Peyer's patch (tissue), 4 donors: ENCODE measurements around the gene CHRNB2. TPM values are rescaled to one million over a fixed set of nuclear protein-coding genes. Genes with fewer than 3 reads are reported as not detected.

ENCODE experiments used
- DNase-seq, 3 donors: peaks; one replicate each; pipeline ENCODE4 v3.0.0-alpha.2; 2017 to 2019
- H3K27ac ChIP-seq, 4 donors: fragments of 200-600 bp; sonication (generic); one replicate each; pipeline ENCODE4 v1.5.1; 2016 to 2019
- H3K27me3 ChIP-seq, 2 donors: fragments of 200-600 bp; sonication (generic); one replicate each; pipeline ENCODE4 v1.5.1; 2019
- H3K36me3 ChIP-seq, 3 donors: fragments of 200-600 bp; sonication (generic); one replicate each; pipeline ENCODE4 v1.5.1; 2016 to 2019
- H3K4me1 ChIP-seq, 4 donors: fragments of 200-600 bp; sonication (generic); one replicate each; pipeline ENCODE4 v1.5.1; 2016 to 2019
- H3K4me3 ChIP-seq, 4 donors: fragments of 200-600 bp; sonication (generic); 1 replicate in 3 of 4; 2 replicates in 1 of 4; pipeline ENCODE4 v1.5.1; 2016 to 2019; ENCODE audit warnings: mild to moderate bottlenecking in 1 of 4
- H3K9me3 ChIP-seq, 4 donors: fragments of 200-600 bp; sonication (generic); one replicate each; pipeline ENCODE4 v1.5.1; 2016 to 2019; ENCODE audit warnings: mild to moderate bottlenecking in 1 of 4
- POLR2A ChIP-seq, 2 donors: fragments of 450-650 bp; IDR thresholded peaks; one replicate each; pipeline ENCODE4 v1.5.1; 2017; ENCODE audit warnings: antibody characterized with exemption in 2 of 2, mild to moderate bottlenecking in 2 of 2, moderate library complexity in 2 of 2
- total RNA-seq, 4 donors: library from RNA; depleted of rRNA; stranded (reverse); fragments of >200 nt; gene quantifications; one replicate each; pipeline ENCODE4 v1.1.0, GENCODE V29; 2016
- TF ChIP-seq, protein P1 (sequence below), 6 experiments: fragments of 450-650 bp in 4 of 6; fragments of 200-600 bp in 2 of 6; sonication (generic) in 1 of 6; IDR thresholded peaks; one replicate each; pipeline ENCODE4 v1.5.1; 2017 to 2019; ENCODE audit warnings: antibody characterized with exemption in 6 of 6, mild to moderate bottlenecking in 3 of 6, moderate library complexity in 1 of 6

The CHRNB2 gene
- total RNA-seq, 4 donors from 2014 or later: 0.27 to 0.53 (median 0.47) TPM; not detected in 1

DNA sequence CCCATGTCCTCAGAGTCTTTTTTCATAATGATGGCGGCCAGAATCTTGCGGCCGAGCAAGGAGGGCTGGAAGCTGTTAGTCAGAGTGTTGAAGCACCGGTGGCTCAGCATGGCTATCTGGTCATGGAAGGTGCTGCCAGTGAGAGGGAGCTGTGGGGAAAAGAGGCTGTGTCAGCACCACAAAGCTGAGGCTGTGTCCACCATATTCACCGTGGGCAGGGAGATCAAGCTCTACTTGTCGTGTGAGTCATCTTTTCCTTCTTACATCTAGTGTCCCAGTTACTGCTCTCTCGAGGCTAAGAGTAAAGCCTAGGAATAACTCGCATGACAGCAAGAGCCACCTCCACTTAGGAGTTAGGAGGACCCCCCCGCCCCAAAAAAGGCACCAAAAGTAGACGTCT, 22.2 kb downstream of the CHRNB2 start:
- no peak overlapping the region for H3K4me3 ChIP-seq
- H3K36me3 ChIP-seq: peaks cover 0 to 98% (median 3%) of the 10 kb centered on the region in 3 donors
- no peak for DNase-seq
- no peak for TF ChIP-seq POLR2A (IDR thresholded peaks at IDR 0.05)
- TF ChIP-seq, protein P1, sequence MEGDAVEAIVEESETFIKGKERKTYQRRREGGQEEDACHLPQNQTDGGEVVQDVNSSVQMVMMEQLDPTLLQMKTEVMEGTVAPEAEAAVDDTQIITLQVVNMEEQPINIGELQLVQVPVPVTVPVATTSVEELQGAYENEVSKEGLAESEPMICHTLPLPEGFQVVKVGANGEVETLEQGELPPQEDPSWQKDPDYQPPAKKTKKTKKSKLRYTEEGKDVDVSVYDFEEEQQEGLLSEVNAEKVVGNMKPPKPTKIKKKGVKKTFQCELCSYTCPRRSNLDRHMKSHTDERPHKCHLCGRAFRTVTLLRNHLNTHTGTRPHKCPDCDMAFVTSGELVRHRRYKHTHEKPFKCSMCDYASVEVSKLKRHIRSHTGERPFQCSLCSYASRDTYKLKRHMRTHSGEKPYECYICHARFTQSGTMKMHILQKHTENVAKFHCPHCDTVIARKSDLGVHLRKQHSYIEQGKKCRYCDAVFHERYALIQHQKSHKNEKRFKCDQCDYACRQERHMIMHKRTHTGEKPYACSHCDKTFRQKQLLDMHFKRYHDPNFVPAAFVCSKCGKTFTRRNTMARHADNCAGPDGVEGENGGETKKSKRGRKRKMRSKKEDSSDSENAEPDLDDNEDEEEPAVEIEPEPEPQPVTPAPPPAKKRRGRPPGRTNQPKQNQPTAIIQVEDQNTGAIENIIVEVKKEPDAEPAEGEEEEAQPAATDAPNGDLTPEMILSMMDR (IDR thresholded peaks at IDR 0.05): no peak
- no peaks in the 10 kb centered on the region for H3K4me1 ChIP-seq
- H3K9me3 ChIP-seq: no peaks in the 10 kb centered on the region
- no peak overlapping the region for H3K27ac ChIP-seq
- no peaks in the 10 kb centered on the region for H3K27me3 ChIP-seq

DNA sequence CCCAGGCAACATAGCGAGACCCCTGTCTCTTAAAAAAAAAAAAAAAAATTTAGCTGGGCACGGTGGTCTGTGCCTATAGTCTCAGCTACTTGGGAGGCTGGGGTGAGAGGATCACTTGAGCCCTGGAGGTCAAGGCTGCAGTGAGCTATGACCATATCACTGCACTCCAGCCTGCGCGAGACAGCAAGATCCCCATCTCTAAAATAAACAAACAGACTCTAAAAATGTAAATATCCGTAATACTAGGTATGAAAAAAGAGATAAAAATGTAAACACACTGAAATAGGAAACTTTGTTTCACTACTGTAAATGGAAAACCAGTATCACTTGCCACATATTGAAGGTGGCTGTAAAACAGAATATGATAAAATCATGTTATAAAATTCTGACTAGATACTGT, 23.2 kb downstream of the CHRNB2 start:
- no peaks in the 10 kb centered on the region for H3K4me1 ChIP-seq
- no peaks in the 10 kb centered on the region for H3K9me3 ChIP-seq
- peaks cover 0 to 98% (median 3%) of the 10 kb centered on the region in 3 donors for H3K36me3 ChIP-seq
- no peak overlapping the region for H3K27ac ChIP-seq
- DNase-seq: no peak
- no peak overlapping the region for H3K4me3 ChIP-seq
- no peaks in the 10 kb centered on the region for H3K27me3 ChIP-seq
- TF ChIP-seq, protein P1 (IDR thresholded peaks at IDR 0.05): no peak
- no peak for TF ChIP-seq POLR2A (IDR thresholded peaks at IDR 0.05)

DNA sequence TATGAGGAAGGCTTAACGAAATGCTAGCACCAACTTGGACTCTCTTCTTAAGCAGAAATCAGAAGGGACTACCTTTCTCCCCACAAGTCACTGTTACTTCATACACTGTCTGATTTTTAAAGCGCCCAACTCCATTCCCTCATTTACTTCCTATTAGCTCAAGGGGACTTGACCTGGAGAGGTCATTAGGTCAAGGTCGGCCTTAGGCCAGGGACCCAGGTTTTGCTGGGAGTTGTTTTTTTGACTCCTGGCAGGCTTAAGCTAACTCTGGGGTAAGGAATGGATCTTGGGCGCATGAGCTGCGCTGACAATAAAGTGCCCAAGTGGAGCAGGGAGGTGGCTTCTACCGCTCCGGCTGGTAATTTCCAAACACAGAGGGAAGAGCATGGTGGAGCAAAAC, 23.6 kb downstream of the CHRNB2 start:
- TF ChIP-seq POLR2A (IDR thresholded peaks at IDR 0.05): no peak
- TF ChIP-seq, protein P1 (IDR thresholded peaks at IDR 0.05): no peak
- H3K36me3 ChIP-seq: peaks cover 0 to 98% (median 3%) of the 10 kb centered on the region in 3 donors
- no peak for DNase-seq

DNA sequence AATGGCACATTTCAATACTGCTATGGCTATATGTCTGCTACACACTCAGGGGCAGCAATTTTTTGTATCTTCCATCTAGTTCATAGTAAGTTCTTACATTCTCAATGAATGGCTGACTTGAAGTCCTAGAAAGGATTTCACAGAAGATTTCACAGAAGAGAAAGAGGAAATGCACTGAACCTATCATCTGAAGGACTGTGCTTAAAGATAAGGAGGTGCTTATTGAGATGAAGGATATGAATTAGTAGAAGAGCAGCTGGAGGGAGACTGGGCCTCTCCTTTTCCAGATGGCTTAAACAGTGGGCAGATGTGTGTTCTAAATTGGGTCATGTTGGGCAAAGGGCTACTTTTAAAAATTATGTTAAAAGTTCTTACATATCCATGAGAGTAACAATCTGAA, 25.8 kb downstream of the CHRNB2 start:
- Histone ChIP-seq H3K27ac (no peak overlapping the region), H3K9me3 (no peaks in the 10 kb centered on the region), H3K36me3 (peaks cover 0 to 98% (median 0%) of the 10 kb centered on the region in 3 donors), H3K27me3 (no peaks in the 10 kb centered on the region), H3K4me1 (no peaks in the 10 kb centered on the region), H3K4me3 (no peak overlapping the region)
- no peak for DNase-seq
- no peak for TF ChIP-seq POLR2A (IDR thresholded peaks at IDR 0.05)
- TF ChIP-seq, protein P1 (IDR thresholded peaks at IDR 0.05): no peak

More for the DNA sequence above, 23.6 kb downstream of the CHRNB2 start:
- H3K4me3 ChIP-seq: no peak overlapping the region
- no peak overlapping the region for H3K27ac ChIP-seq
- no peaks in the 10 kb centered on the region for H3K4me1 ChIP-seq
- H3K27me3 ChIP-seq: no peaks in the 10 kb centered on the region
- no peaks in the 10 kb centered on the region for H3K9me3 ChIP-seq

DNA sequence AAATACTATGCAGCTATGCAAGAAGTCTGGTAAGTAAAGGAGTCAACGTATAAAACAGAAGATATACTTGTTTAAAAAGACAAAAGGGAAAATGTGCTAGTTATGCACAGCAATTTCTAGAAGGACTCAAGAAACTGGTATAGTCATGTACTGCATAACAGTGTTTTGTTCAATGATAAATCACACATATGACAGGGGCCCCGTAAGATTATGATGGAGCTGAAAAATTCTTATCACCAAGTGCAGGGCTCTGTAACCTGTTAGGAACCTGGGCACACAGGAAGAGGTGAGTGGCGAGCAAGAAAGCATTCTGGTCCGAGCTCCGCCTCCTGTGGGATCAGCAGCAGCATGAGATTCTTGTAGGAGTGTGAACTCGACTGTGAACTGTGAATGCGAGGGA, 27.2 kb downstream of the CHRNB2 start:
- Histone ChIP-seq H3K27ac (no peak overlapping the region), H3K4me1 (no peaks in the 10 kb centered on the region), H3K27me3 (no peaks in the 10 kb centered on the region), H3K4me3 (no peak overlapping the region), H3K9me3 (no peaks in the 10 kb centered on the region), H3K36me3 (peaks cover 0 to 96% (median 0%) of the 10 kb centered on the region in 3 donors)
- no peak for DNase-seq
- TF ChIP-seq, protein P1 (IDR thresholded peaks at IDR 0.05): no peak
- no peak for TF ChIP-seq POLR2A (IDR thresholded peaks at IDR 0.05)

DNA sequence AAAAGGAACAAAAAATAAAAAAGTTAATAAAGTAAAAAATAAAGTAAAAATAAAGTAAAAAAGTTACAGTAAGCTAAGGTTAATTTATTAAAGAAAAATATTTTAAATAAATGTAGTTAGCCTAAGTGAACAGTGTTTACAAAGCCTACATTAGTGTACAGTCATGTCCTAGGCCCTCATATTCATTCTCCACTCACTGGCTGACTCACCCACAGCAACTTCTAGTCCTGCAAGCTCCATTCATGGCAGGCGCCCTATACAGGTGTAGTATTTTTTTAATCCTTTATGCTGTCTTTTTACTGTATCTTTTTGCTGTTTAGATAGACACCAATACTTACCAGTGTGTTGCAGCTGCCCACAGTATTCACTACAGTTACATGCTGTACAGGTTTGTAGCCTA, 28.0 kb downstream of the CHRNB2 start:
- Histone ChIP-seq H3K4me1 (no peaks in the 10 kb centered on the region), H3K36me3 (peaks cover 0 to 95% (median 0%) of the 10 kb centered on the region in 3 donors)

More for the DNA sequence above, 28.0 kb downstream of the CHRNB2 start:
- H3K4me3 ChIP-seq: no peak overlapping the region
- TF ChIP-seq POLR2A (IDR thresholded peaks at IDR 0.05): no peak
- TF ChIP-seq, protein P1 (IDR thresholded peaks at IDR 0.05): no peak
- DNase-seq: no peak
- no peak overlapping the region for H3K27ac ChIP-seq
- no peaks in the 10 kb centered on the region for H3K27me3 ChIP-seq
- no peaks in the 10 kb centered on the region for H3K9me3 ChIP-seq
